Duodenal mucosa (tissue), 2 donors: ENCODE results near the gene ATF3.

Experiments used
- H3K27ac ChIP-seq: one replicate; pipeline ENCODE4 v1.7.0; 2013; ENCODE audit warnings: low read depth, low read length
- H3K27me3 ChIP-seq, 2 donors: one replicate each; pipeline ENCODE4 v1.7.0; 2013; ENCODE audit warnings: low read length in 2 of 2, control low read depth in 1 of 2; ENCODE audit not compliant: insufficient read depth in 2 of 2, control insufficient read depth in 1 of 2
- H3K36me3 ChIP-seq, 2 donors: one replicate each; pipeline ENCODE4 v1.7.0; 2013; ENCODE audit warnings: low read length in 2 of 2, control low read depth in 1 of 2; ENCODE audit not compliant: insufficient read depth in 2 of 2, control insufficient read depth in 1 of 2
- H3K4me1 ChIP-seq, 2 donors: one replicate each; pipeline ENCODE4 v1.7.0; 2013; ENCODE audit warnings: low read length in 2 of 2, control low read depth in 1 of 2; ENCODE audit not compliant: insufficient read depth in 2 of 2, control insufficient read depth in 1 of 2
- H3K4me3 ChIP-seq, 2 donors: one replicate each; pipeline ENCODE4 v1.7.0; 2013; ENCODE audit warnings: low read length in 2 of 2, low read depth in 1 of 2
- H3K9ac ChIP-seq, 2 donors: one replicate each; pipeline ENCODE4 v1.7.0; 2013; ENCODE audit warnings: low read length in 2 of 2, low read depth in 1 of 2
- H3K9me3 ChIP-seq, 2 donors: one replicate each; pipeline ENCODE4 v1.7.0; 2013; ENCODE audit warnings: low read length in 2 of 2, control low read depth in 1 of 2; ENCODE audit not compliant: control insufficient read depth in 1 of 2

The ATF3 gene

GRCh38 chr1:212596798-212597197 lies 11.8 kb upstream of the ATF3 start:
- Histone ChIP-seq H3K9me3 (no peaks in the 10 kb centered on the region), H3K4me1 (peaks cover 7 to 11% of the 10 kb centered on the region in 2 donors), H3K36me3 (no peaks in the 10 kb centered on the region), H3K27me3 (peaks cover 0 to 2% of the 10 kb centered on the region in 2 donors), H3K27ac (no peak overlapping the region), H3K4me3 (no peak overlapping the region), H3K9ac (peak overlapping the region in 1 of 2 donors; percentile 33)

- H3K9me3 ChIP-seq, result no peaks in the 10 kb centered on the region
- no peaks in the 10 kb centered on the region for H3K36me3 ChIP-seq
- peaks cover 7 to 11% of the 10 kb centered on the region in 2 donors for H3K4me1 ChIP-seq
- H3K4me3 ChIP-seq, result no peak overlapping the region
- no peak overlapping the region for H3K9ac ChIP-seq
- H3K27ac ChIP-seq, result no peak overlapping the region
- peaks cover 5 to 9% of the 10 kb centered on the region in 2 donors for H3K27me3 ChIP-seq
Measured at GRCh38 chr1:212597487-212597886, 11.1 kb upstream of the ATF3 start.

GRCh38 chr1:212600071-212600915 lies 8.3 kb upstream of the ATF3 start:
- no peak overlapping the region for H3K9ac ChIP-seq
- H3K4me3 ChIP-seq, result no peak overlapping the region
- H3K27me3 ChIP-seq, result peaks cover 21% of the 10 kb centered on the region in 2 donors
- no peak overlapping the region for H3K27ac ChIP-seq
- H3K36me3 ChIP-seq, result no peaks in the 10 kb centered on the region
- H3K4me1 ChIP-seq, result peaks cover 7 to 9% of the 10 kb centered on the region in 2 donors
- H3K9me3 ChIP-seq, result no peaks in the 10 kb centered on the region

GRCh38 chr1:212600980-212601379 lies 7.6 kb upstream of the ATF3 start:
- Histone ChIP-seq H3K36me3 (no peaks in the 10 kb centered on the region), H3K27ac (no peak overlapping the region), H3K4me3 (no peak overlapping the region), H3K4me1 (peaks cover 10 to 11% of the 10 kb centered on the region in 2 donors), H3K9ac (no peak overlapping the region), H3K9me3 (no peaks in the 10 kb centered on the region), H3K27me3 (peaks cover 21 to 28% of the 10 kb centered on the region in 2 donors)

- no peak overlapping the region for H3K27ac ChIP-seq
- peaks cover 21 to 34% of the 10 kb centered on the region in 2 donors for H3K27me3 ChIP-seq
Measured at GRCh38 chr1:212601524-212601923, 7.0 kb upstream of the ATF3 start.

GRCh38 chr1:212605441-212606394 lies 2.8 kb upstream of the ATF3 start:
- no peaks in the 10 kb centered on the region for H3K9me3 ChIP-seq
- H3K4me1 ChIP-seq, result peaks cover 25 to 36% of the 10 kb centered on the region in 2 donors
- H3K27me3 ChIP-seq, result peaks cover 25 to 43% of the 10 kb centered on the region in 2 donors
- no peaks in the 10 kb centered on the region for H3K36me3 ChIP-seq
- no peak overlapping the region for H3K4me3 ChIP-seq
- no peak overlapping the region for H3K27ac ChIP-seq
- H3K9ac ChIP-seq, result peak overlapping the region; percentile 21 to 54

More at GRCh38 chr1:212601524-212601923, 7.0 kb upstream of the ATF3 start:
- no peaks in the 10 kb centered on the region for H3K9me3 ChIP-seq
- no peaks in the 10 kb centered on the region for H3K36me3 ChIP-seq
- H3K4me1 ChIP-seq, result peaks cover 10 to 14% of the 10 kb centered on the region in 2 donors
- H3K4me3 ChIP-seq, result no peak overlapping the region
- no peak overlapping the region for H3K9ac ChIP-seq

- H3K36me3 ChIP-seq, result no peaks in the 10 kb centered on the region
Measured at GRCh38 chr1:212606395-212607205, 2.0 kb upstream of the ATF3 start.

GRCh38 chr1:212607206-212607912 lies 1.2 kb upstream of the ATF3 start:
- H3K27me3 ChIP-seq, result peaks cover 21 to 36% of the 10 kb centered on the region in 2 donors
- H3K9ac ChIP-seq, result peak overlapping the region; percentile 87 to 90
- peak overlapping the region; percentile 77 to 79 for H3K4me3 ChIP-seq
- no peaks in the 10 kb centered on the region for H3K36me3 ChIP-seq
- peak overlapping the region; percentile 90 for H3K27ac ChIP-seq
- H3K9me3 ChIP-seq, result no peaks in the 10 kb centered on the region
- peaks cover 25 to 39% of the 10 kb centered on the region in 2 donors for H3K4me1 ChIP-seq

More at GRCh38 chr1:212606395-212607205, 2.0 kb upstream of the ATF3 start:
- Histone ChIP-seq H3K27me3 (peaks cover 25 to 43% of the 10 kb centered on the region in 2 donors), H3K9ac (peak overlapping the region; percentile 87 to 90), H3K4me3 (peak overlapping the region; percentile 77 to 79), H3K27ac (peak overlapping the region; percentile 43), H3K4me1 (peaks cover 25 to 39% of the 10 kb centered on the region in 2 donors), H3K9me3 (no peaks in the 10 kb centered on the region)

- peaks cover 17 to 34% of the 10 kb centered on the region in 2 donors for H3K27me3 ChIP-seq
Measured at GRCh38 chr1:212607913-212608391, 609 bp upstream of the ATF3 start.

More at GRCh38 chr1:212607913-212608391, 609 bp upstream of the ATF3 start:
- peaks cover 25 to 39% of the 10 kb centered on the region in 2 donors for H3K4me1 ChIP-seq
- peak overlapping the region; percentile 90 for H3K27ac ChIP-seq
- H3K36me3 ChIP-seq, result no peaks in the 10 kb centered on the region
- peak overlapping the region; percentile 87 to 90 for H3K9ac ChIP-seq
- H3K4me3 ChIP-seq, result peak overlapping the region; percentile 77 to 79
- H3K9me3 ChIP-seq, result no peaks in the 10 kb centered on the region
